A673 (cell line): ENCODE data around the gene INPP4A. TPM values are rescaled to one million over a fixed set of nuclear protein-coding genes. Genes with fewer than 3 reads are reported as not detected.

Experiments used
- BruUV-seq: library from RNA; stranded (reverse); fragments of 400-500 nt; replicated peaks from 2 replicates; lab custom pipeline; 2021; lab: Mats Ljungman, UMichigan
- CTCF ChIA-PET: fragments of 300-600 bp; sonication (Branson Sonifier 250); formaldehyde crosslinking; loops from one replicate; lab custom pipeline; 2022; ENCODE audit warnings: antibody characterized with exemption; lab: Charles Lee
- POLR2A ChIA-PET: fragments of 300-600 bp; sonication (Branson Sonifier 250); formaldehyde crosslinking; loops from one replicate; lab custom pipeline; 2022; ENCODE audit warnings: antibody characterized with exemption; ENCODE audit not compliant: low non-redundant PET; lab: Charles Lee
- DNase-seq: peaks from one replicate; pipeline ENCODE4 v3.0.0-alpha.2; 2015; ENCODE audit warnings: low spot score
- H3K27ac ChIP-seq: fragments of 200-600 bp; sonication (generic); 2 replicates; pipeline ENCODE4 v1.5.1; 2016; ENCODE audit warnings: mixed run types, low read depth, mild to moderate bottlenecking, mixed read lengths, antibody characterized with exemption, low read length; ENCODE audit not compliant: poor library complexity, severe bottlenecking
- H3K27me3 ChIP-seq: fragments of 200-600 bp; sonication (generic); replicated peaks from 2 replicates; pipeline ENCODE4 v1.6.1; 2017; ENCODE audit warnings: mixed run types, low read depth, mild to moderate bottlenecking, mixed read lengths, antibody characterized with exemption, low read length; ENCODE audit not compliant: insufficient read depth, poor library complexity
- H3K36me3 ChIP-seq: fragments of 200-600 bp; sonication (generic); 2 replicates; pipeline ENCODE4 v1.6.1; 2016; ENCODE audit warnings: mixed run types, mild to moderate bottlenecking, mixed read lengths, antibody characterized with exemption, low read length; ENCODE audit not compliant: insufficient read depth, poor library complexity, severe bottlenecking
- H3K4me1 ChIP-seq: fragments of 200-600 bp; sonication (generic); 2 replicates; pipeline ENCODE4 v1.6.1; 2017; ENCODE audit warnings: mixed run types, mild to moderate bottlenecking, mixed read lengths, antibody characterized with exemption, low read length; ENCODE audit not compliant: insufficient read depth, poor library complexity, severe bottlenecking
- H3K4me3 ChIP-seq: fragments of 200-600 bp; sonication (generic); 2 replicates; pipeline ENCODE4 v1.5.1; 2016; ENCODE audit warnings: low read depth, mixed run types, mild to moderate bottlenecking, mixed read lengths, low read length; ENCODE audit not compliant: poor library complexity, severe bottlenecking
- H3K9me3 ChIP-seq: fragments of 200-600 bp; sonication (generic); 2 replicates; pipeline ENCODE4 v1.6.1; 2016; ENCODE audit warnings: mixed run types, low read depth, mild to moderate bottlenecking, mixed read lengths, antibody characterized with exemption, low read length; ENCODE audit not compliant: poor library complexity, severe bottlenecking
- EZH2 ChIP-seq: fragments of 200-600 bp; sonication (generic); IDR thresholded peaks from 2 replicates; pipeline ENCODE4 v1.6.1; 2017; ENCODE audit warnings: borderline replicate concordance, low read depth, mild to moderate bottlenecking, mixed read lengths, antibody characterized with exemption, low read length; ENCODE audit not compliant: poor library complexity, severe bottlenecking
- intact Hi-C: fragments of 100-400 bp; cut with micrococcal nuclease; formaldehyde crosslinking; loops from one replicate; pipeline ENCODE4 v1.10.0; 2022; ENCODE audit not compliant: unreplicated experiment
- total RNA-seq: library from RNA; stranded (reverse); gene quantifications from 2 replicates; pipeline ENCODE4 v1.2.3, GENCODE V29; 2021
- TF ChIP-seq, protein P1 (sequence below): fragments of 300-800, 200-600 bp; sonication (generic); conservative IDR thresholded peaks from 2 replicates; pipeline ENCODE4 v1.5.1; 2017; ENCODE audit warnings: low read depth, mild to moderate bottlenecking, antibody characterized with exemption, low read length, moderate library complexity, mixed read lengths

INPP4A gene
- total RNA-seq, 1 experiment from 2014 or later, result 33.5 TPM

DNA sequence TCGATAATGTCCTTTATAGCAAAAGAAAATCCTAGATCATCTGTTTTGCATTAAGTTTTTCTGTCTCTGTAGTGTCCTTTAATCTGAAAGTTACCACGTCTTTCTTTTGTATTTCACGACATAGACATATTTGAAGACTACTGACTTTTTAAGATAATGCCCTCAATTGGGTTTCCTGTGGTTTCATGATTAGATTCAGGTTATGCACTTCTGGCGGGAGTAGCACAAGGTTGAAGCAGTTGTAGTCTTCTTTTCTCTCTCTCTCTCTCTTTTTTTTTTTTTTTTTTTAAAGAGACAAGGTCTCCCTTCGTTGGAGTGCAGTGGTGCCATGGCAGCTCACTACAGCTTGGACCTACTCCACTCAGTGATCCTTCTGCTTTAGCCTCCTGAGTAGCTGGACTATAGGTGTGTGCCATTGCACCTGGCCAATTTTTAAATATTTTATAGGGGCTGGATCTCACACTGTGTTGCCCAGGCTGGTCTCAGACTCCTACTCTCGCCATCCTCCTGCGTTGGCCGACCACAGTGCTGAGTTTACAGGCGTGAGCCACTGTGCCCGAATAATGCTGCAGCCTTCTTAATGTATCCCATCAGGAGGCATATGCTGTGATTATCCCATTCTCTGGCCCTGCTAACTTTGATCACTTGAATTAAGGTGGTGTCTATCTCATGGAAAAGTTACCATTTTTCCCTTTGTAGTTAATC, 3.9 kb downstream of the INPP4A start:
- BruUV-seq, result no TSS peak
- CTCF ChIA-PET, result no interaction called here
- no peak for TF ChIP-seq EZH2
- TF ChIP-seq, protein P1, sequence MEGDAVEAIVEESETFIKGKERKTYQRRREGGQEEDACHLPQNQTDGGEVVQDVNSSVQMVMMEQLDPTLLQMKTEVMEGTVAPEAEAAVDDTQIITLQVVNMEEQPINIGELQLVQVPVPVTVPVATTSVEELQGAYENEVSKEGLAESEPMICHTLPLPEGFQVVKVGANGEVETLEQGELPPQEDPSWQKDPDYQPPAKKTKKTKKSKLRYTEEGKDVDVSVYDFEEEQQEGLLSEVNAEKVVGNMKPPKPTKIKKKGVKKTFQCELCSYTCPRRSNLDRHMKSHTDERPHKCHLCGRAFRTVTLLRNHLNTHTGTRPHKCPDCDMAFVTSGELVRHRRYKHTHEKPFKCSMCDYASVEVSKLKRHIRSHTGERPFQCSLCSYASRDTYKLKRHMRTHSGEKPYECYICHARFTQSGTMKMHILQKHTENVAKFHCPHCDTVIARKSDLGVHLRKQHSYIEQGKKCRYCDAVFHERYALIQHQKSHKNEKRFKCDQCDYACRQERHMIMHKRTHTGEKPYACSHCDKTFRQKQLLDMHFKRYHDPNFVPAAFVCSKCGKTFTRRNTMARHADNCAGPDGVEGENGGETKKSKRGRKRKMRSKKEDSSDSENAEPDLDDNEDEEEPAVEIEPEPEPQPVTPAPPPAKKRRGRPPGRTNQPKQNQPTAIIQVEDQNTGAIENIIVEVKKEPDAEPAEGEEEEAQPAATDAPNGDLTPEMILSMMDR, result no peak
- DNase-seq, result no peak
- H3K27me3 ChIP-seq, result no peaks in the 10 kb centered on the region
- peaks cover 9% of the 10 kb centered on the region for H3K4me1 ChIP-seq
- H3K9me3 ChIP-seq, result no peaks in the 10 kb centered on the region
- H3K4me3 ChIP-seq, result no peak overlapping the region
- H3K36me3 ChIP-seq, result no peaks in the 10 kb centered on the region
- POLR2A ChIA-PET, result no interaction called here
- intact Hi-C loops, result no loop called here
- no peak overlapping the region for H3K27ac ChIP-seq

DNA sequence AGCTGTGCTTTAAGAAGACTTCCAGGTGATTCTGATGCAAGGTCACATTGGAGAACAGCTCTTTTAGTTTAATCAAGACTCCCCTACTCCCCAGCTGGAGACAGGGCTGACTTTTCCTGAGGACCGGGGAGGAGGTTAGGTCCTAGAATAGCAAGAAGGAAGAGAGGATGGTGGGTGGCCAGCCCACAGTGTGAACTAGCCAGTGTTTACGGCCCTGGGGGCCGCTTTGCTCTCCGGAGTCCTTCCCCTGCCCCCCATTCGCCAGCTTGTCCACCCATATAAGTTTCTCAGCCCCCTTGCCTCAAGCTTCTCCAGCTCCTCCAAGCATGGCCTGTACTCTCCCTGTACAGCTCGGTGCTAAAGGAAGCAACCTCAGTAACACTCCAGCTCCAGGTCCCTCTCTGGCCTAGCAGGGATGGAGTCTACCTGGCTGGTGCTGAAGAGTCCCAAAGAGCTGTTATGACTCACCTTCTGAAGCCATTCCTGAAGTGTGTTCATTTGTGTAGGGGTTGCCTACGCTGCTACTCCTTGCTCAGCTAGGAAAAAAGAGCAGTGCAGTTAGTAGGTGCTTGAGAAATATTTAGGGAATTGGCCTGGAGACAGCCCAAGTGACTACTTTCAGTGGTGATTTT, 7.9 kb downstream of the INPP4A start:
- no TSS peak for BruUV-seq
- DNase-seq, result no peak
- intact Hi-C loops, result no loop called here
- H3K4me3 ChIP-seq, result no peak overlapping the region
- ChIA-PET POLR2A (no interaction called here), CTCF (no interaction called here)
- TF ChIP-seq, protein P1, result no peak
- TF ChIP-seq EZH2, result no peak
- H3K4me1 ChIP-seq, result no peaks in the 10 kb centered on the region
- no peaks in the 10 kb centered on the region for H3K27me3 ChIP-seq
- no peak overlapping the region for H3K27ac ChIP-seq
- H3K9me3 ChIP-seq, result no peaks in the 10 kb centered on the region
- H3K36me3 ChIP-seq, result no peaks in the 10 kb centered on the region

DNA sequence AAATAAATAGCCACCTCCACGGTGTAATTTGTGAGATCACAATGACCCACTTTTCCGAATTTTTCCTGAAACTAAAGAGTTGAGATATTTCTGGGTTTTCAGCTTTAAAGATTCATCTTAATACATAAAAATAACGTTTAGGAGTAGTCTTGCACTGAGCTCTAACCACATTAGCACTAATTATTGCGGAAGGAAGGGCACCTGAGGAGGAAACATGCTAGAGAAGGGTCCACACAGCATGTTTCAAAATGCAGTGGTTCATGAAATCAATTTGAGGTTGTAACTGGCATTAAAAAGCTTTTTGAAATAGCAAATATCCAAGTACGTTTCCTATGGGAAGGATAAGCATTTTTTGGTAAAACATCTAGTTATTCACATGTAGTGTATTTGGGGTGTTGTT, 8.4 kb downstream of the INPP4A start:
- H3K36me3 ChIP-seq, result no peaks in the 10 kb centered on the region
- TF ChIP-seq, protein P1, result no peak
- no peak for TF ChIP-seq EZH2
- no peaks in the 10 kb centered on the region for H3K9me3 ChIP-seq
- H3K4me3 ChIP-seq, result no peak overlapping the region
- no TSS peak for BruUV-seq
- CTCF ChIA-PET, result no interaction called here
- DNase-seq, result no peak
- intact Hi-C loops, result no loop called here
- POLR2A ChIA-PET, result no interaction called here
- H3K27me3 ChIP-seq, result no peaks in the 10 kb centered on the region
- H3K27ac ChIP-seq, result no peak overlapping the region
- no peaks in the 10 kb centered on the region for H3K4me1 ChIP-seq
